B cell (primary cell): ENCODE measurements around the gene EBPL. TPM values are rescaled to one million over a fixed set of nuclear protein-coding genes. Genes with fewer than 3 reads are reported as not detected.

Experiments
- ATAC-seq: fragments of 200-7000 bp; cut with Tn5 transposase; one replicate; pipeline ENCODE4 v1.10.0; 2021; ENCODE audit warnings: low read depth, mild to moderate bottlenecking, moderate number of reproducible peaks, moderate library complexity
- CTCF ChIA-PET: fragments of 350-600 bp; sonication (Branson Sonifier 250); formaldehyde crosslinking; loops from one replicate; lab custom pipeline; 2021; ENCODE audit warnings: antibody characterized with exemption, inconsistent platforms; lab: Charles Lee
- POLR2A ChIA-PET: fragments of 350-600 bp; sonication (Branson Sonifier 250); formaldehyde crosslinking; loops from one replicate; lab custom pipeline; 2021; ENCODE audit warnings: antibody characterized with exemption; lab: Charles Lee
- DNase-seq: peaks from one replicate; pipeline ENCODE4 v3.0.0; 2013
- H2AFZ ChIP-seq: 2 replicates; pipeline ENCODE4 v1.6.1; 2012; ENCODE audit warnings: mild to moderate bottlenecking, low read depth, low read length; ENCODE audit not compliant: insufficient read depth, poor library complexity, severe bottlenecking
- H3K27ac ChIP-seq, 2 donors: 1 replicate in 1 of 2; 2 replicates in 1 of 2; pipeline ENCODE4 v1.5.1; 2012 to 2013; ENCODE audit warnings: low read length in 2 of 2, mild to moderate bottlenecking in 2 of 2, moderate library complexity in 1 of 2
- H3K27me3 ChIP-seq, 4 experiments: fragments of 200-600 bp in 1 of 4; sonication (generic) in 1 of 4; replicated peaks in 1 of 4; 1 replicate in 2 of 4; 2 replicates in 2 of 4; pipeline versions ENCODE4 v1.6.1 to v1.7.0; 2013 to 2016; ENCODE audit warnings: low read length in 3 of 4, mild to moderate bottlenecking in 2 of 4, mixed read lengths in 1 of 4, moderate library complexity in 1 of 4; ENCODE audit not compliant: insufficient read depth in 4 of 4, control insufficient read depth in 3 of 4; ENCODE audit errors: control extremely low read depth in 1 of 4
- H3K36me3 ChIP-seq, 2 experiments: replicated peaks in 1 of 2; 1 replicate in 1 of 2; 2 replicates in 1 of 2; pipeline versions ENCODE4 v1.6.1 to v1.7.1; 2013; ENCODE audit warnings: low read length in 1 of 2; ENCODE audit not compliant: insufficient read depth in 2 of 2, control insufficient read depth in 1 of 2; ENCODE audit errors: control extremely low read depth in 1 of 2, extremely low read depth in 1 of 2
- H3K4me1 ChIP-seq, 2 donors: fragments of 200-600 bp in 1 of 2; sonication (generic) in 1 of 2; 1 replicate in 1 of 2; 2 replicates in 1 of 2; pipeline versions ENCODE4 v1.5.1 to v1.6.1; 2013 to 2017; ENCODE audit warnings: low read length in 2 of 2; ENCODE audit not compliant: control insufficient read depth in 2 of 2, insufficient read depth in 2 of 2
- H3K4me2 ChIP-seq: replicated peaks from 2 replicates; pipeline ENCODE3; 2012; ENCODE audit warnings: mild to moderate bottlenecking, low read depth, low read length; ENCODE audit not compliant: poor library complexity, severe bottlenecking
- H3K4me3 ChIP-seq, 5 experiments: fragments of 200-600 bp in 1 of 5; sonication (generic) in 1 of 5; 1 replicate in 3 of 5; 2 replicates in 2 of 5; pipeline versions ENCODE4 v1.5.1 to v1.7.0; 2011 to 2016; ENCODE audit warnings: low read length in 4 of 5, mild to moderate bottlenecking in 4 of 5, low read depth in 2 of 5, control low read depth in 1 of 5, moderate library complexity in 1 of 5; ENCODE audit not compliant: insufficient read depth in 1 of 5; ENCODE audit errors: control extremely low read depth in 1 of 5, extremely low read depth in 1 of 5
- H3K79me2 ChIP-seq: fragments of 200-600 bp; sonication (generic); one replicate; pipeline ENCODE4 v1.6.0; 2016; ENCODE audit warnings: low read length; ENCODE audit not compliant: control insufficient read depth, insufficient read depth
- H3K9ac ChIP-seq: fragments of 200-600 bp; sonication (generic); 2 replicates; pipeline ENCODE4 v1.6.1; 2017; ENCODE audit warnings: mild to moderate bottlenecking, low read length, moderate library complexity
- H3K9me3 ChIP-seq, 3 donors: one replicate each; pipeline versions ENCODE4 v1.6.1 to v1.7.1; 2013; ENCODE audit warnings: low read length in 2 of 3; ENCODE audit not compliant: control insufficient read depth in 2 of 3, insufficient read depth in 1 of 3; ENCODE audit errors: control extremely low read depth in 1 of 3
- H4K20me1 ChIP-seq: 2 replicates; pipeline ENCODE4 v1.6.0; 2012; ENCODE audit warnings: mild to moderate bottlenecking, low read length; ENCODE audit not compliant: insufficient read depth, control insufficient read depth, poor library complexity, severe bottlenecking
- H3K27ac Mint-ChIP-seq: one replicate; pipeline ENCODE4 v1.8.0; 2021; ENCODE audit warnings: mixed read lengths
- H3K27me3 Mint-ChIP-seq: one replicate; pipeline ENCODE4 v1.8.0; 2021; ENCODE audit warnings: mixed read lengths
- H3K4me1 Mint-ChIP-seq: one replicate; pipeline ENCODE4 v1.8.0; 2021; ENCODE audit warnings: mixed read lengths
- H3K4me3 Mint-ChIP-seq: one replicate; pipeline ENCODE4 v1.8.0; 2021; ENCODE audit warnings: mixed read lengths
- H3K9me3 Mint-ChIP-seq: one replicate; pipeline ENCODE4 v1.8.0; 2022; ENCODE audit warnings: mixed read lengths; ENCODE audit not compliant: insufficient read depth
- EZH2 ChIP-seq: IDR thresholded peaks from 2 replicates; pipeline ENCODE4 v1.6.1; 2012; ENCODE audit warnings: borderline replicate concordance, low read depth, mild to moderate bottlenecking, moderate library complexity, low read length; ENCODE audit not compliant: insufficient read depth, poor library complexity, severe bottlenecking
- WGBS: methylation state at CpG from one replicate; pipeline ENCODE4 v1.1.5; 2013; ENCODE audit warnings: missing lambda C conversion rate; ENCODE audit not compliant: insufficient coverage; 5-methylcytosine and 5-hydroxymethylcytosine counted together
- intact Hi-C: fragments of 100-400 bp; cut with micrococcal nuclease; formaldehyde crosslinking; loops from one replicate; pipeline ENCODE4 v1.10.0; 2022
- polyA plus RNA-seq: library from polyadenylated mRNA; depleted of rRNA; stranded (reverse); fragments of >200 nt; gene quantifications from 2 replicates; pipeline ENCODE4 v1.2.3, GENCODE V29; 2012
- total RNA-seq, 2 donors: library from RNA; stranded (reverse); fragments of 120-200 nt in 1 of 2; gene quantifications; 1 replicate in 1 of 2; 2 replicates in 1 of 2; pipeline versions ENCODE4 v1.2.3 to v1.2.4, GENCODE V29; 2013 to 2022
- TF ChIP-seq, protein P1 (sequence below): fragments of 200-600 bp; IDR thresholded peaks from one replicate; pipeline ENCODE4 v1.8.0; 2022; ENCODE audit warnings: antibody characterized with exemption, mild to moderate bottlenecking

Gene EBPL
- total and polyA plus RNA-seq, 2 donors (not counting 1 experiment from before 2014, with no cell fraction given): 16.0 to 20.1 TPM

DNA sequence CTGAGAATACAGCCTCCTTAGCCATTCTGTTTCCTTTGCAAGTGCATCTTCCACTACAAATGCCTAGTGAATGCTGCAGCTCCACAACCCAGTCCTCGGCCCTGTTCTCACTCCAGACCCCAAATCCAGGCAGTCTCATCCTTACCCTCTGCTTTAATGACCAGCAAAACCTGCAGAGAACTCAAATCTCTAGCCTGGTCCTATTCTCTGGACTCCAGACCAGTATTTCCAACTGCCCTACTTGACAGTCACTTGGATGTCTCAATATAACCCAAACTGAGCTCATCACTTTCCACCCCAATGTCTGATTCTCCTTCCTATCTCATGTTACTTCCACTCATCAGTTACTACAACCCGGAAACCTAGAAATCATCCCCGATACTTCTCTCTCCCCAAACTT is 2.6 kb upstream of the EBPL start:
- H3K4me3 Mint-ChIP-seq: no peak overlapping the region
- TF ChIP-seq, protein P1, sequence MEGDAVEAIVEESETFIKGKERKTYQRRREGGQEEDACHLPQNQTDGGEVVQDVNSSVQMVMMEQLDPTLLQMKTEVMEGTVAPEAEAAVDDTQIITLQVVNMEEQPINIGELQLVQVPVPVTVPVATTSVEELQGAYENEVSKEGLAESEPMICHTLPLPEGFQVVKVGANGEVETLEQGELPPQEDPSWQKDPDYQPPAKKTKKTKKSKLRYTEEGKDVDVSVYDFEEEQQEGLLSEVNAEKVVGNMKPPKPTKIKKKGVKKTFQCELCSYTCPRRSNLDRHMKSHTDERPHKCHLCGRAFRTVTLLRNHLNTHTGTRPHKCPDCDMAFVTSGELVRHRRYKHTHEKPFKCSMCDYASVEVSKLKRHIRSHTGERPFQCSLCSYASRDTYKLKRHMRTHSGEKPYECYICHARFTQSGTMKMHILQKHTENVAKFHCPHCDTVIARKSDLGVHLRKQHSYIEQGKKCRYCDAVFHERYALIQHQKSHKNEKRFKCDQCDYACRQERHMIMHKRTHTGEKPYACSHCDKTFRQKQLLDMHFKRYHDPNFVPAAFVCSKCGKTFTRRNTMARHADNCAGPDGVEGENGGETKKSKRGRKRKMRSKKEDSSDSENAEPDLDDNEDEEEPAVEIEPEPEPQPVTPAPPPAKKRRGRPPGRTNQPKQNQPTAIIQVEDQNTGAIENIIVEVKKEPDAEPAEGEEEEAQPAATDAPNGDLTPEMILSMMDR: no peak
- no peak for TF ChIP-seq EZH2
- Histone ChIP-seq H3K9me3 (no peaks in the 10 kb centered on the region), H3K9ac (no peak overlapping the region), H3K79me2 (no peaks in the 10 kb centered on the region), H3K4me3 (no peak overlapping the region), H3K4me2 (no peak overlapping the region), H2AFZ (no peak overlapping the region), H3K27me3 (no peaks in the 10 kb centered on the region), H4K20me1 (no peaks in the 10 kb centered on the region), H3K36me3 (no peaks in the 10 kb centered on the region), H3K27ac (no peak overlapping the region), H3K4me1 (peaks cover 9 to 13% of the 10 kb centered on the region in 2 donors)
- no peak for DNase-seq
- ChIA-PET CTCF (no interaction called here), POLR2A (no interaction called here)
- 93% methylated on average over 3 of the region's 3 CpGs for WGBS
- ATAC-seq: no peak
- no peaks in the 10 kb centered on the region for H3K27me3 Mint-ChIP-seq
- intact Hi-C loops: loop anchor here (5.0 kb wide), 2 partner anchors 52 to 67 kb away; partner anchors contain the start of gene ARL11
- no peaks in the 10 kb centered on the region for H3K9me3 Mint-ChIP-seq
- H3K27ac Mint-ChIP-seq: no peak overlapping the region
- H3K4me1 Mint-ChIP-seq: peaks cover 25% of the 10 kb centered on the region

DNA sequence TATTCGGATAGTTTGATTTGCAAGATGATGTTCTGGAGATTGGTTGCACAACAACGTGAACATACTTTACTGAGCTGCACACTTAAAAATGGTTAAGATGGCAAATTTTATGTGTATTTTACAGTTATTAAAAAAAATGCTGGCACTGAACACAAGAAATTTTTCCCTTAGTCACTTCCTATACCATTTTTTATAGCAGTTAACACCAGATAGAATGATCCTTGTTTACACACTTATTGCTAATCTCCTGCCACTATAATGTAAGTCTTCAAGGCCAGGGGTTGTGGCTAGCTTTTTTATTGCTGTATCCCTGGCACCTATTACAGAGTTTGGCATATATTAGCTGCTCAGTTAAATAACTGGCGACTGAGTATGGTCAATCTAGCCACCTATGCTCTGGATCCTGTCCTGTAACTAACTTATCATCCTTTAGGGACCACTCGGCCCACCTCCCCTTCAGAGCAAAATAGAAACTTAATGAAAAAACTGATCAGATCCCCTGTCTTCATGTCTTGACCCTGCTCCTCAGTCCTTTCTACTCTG is 2.0 kb upstream of the EBPL start:
- no peaks in the 10 kb centered on the region for H3K9me3 ChIP-seq
- H2AFZ ChIP-seq: no peak overlapping the region
- CTCF ChIA-PET: no interaction called here
- WGBS: 80% methylated on average over 2 of the region's 4 CpGs
- TF ChIP-seq, protein P1: no peak
- no peak for TF ChIP-seq EZH2
- H3K4me2 ChIP-seq: no peak overlapping the region
- no peaks in the 10 kb centered on the region for H3K36me3 ChIP-seq
- H3K9ac ChIP-seq: no peak overlapping the region
- intact Hi-C loops: loop anchor here (5.0 kb wide), 2 partner anchors 51 to 66 kb away; partner anchors contain the start of gene ARL11
- Mint-ChIP-seq H3K27me3 (no peaks in the 10 kb centered on the region), H3K9me3 (no peaks in the 10 kb centered on the region), H3K27ac (peak overlapping the region; percentile 8), H3K4me1 (peaks cover 23% of the 10 kb centered on the region), H3K4me3 (peak overlapping the region; percentile 2)
- no peak overlapping the region for H3K27ac ChIP-seq
- H3K79me2 ChIP-seq: no peaks in the 10 kb centered on the region
- peaks cover 9 to 13% of the 10 kb centered on the region in 2 donors for H3K4me1 ChIP-seq
- no peak for ATAC-seq
- no peaks in the 10 kb centered on the region for H4K20me1 ChIP-seq
- H3K4me3 ChIP-seq: no peak overlapping the region
- POLR2A ChIA-PET: no interaction called here
- no peaks in the 10 kb centered on the region for H3K27me3 ChIP-seq
- DNase-seq: no peak
